Lower leg skin (tissue), 3 donors: ENCODE results near the gene ANKS4B.

ENCODE experiments used
- CTCF ChIP-seq, 3 donors: fragments of 450-650 bp; IDR thresholded peaks; one replicate each; pipeline ENCODE4 v1.5.1; 2016; ENCODE audit warnings: antibody characterized with exemption in 3 of 3, mild to moderate bottlenecking in 3 of 3, moderate library complexity in 2 of 3
- POLR2A ChIP-seq, 2 donors: fragments of 450-650 bp; IDR thresholded peaks; one replicate each; pipeline ENCODE4 v1.6.1; 2016 to 2017; ENCODE audit warnings: antibody characterized with exemption in 2 of 2, mild to moderate bottlenecking in 1 of 2, moderate library complexity in 1 of 2

GRCh38 chr16:21239646-21240045 is 6.1 kb downstream of the ANKS4B start:
- no peak for TF ChIP-seq POLR2A (IDR thresholded peaks at IDR 0.05)
- no peak for TF ChIP-seq CTCF (IDR thresholded peaks at IDR 0.05)
